ENCODE data around the gene LRP1B.

Gene LRP1B

GRCh38 chr2:141778315-141778835 lies 352.4 kb downstream of the LRP1B start:
- Histone ChIP-seq H3F3A (ENCODE audit: control insufficient read depth, insufficient read depth) (no peaks in the 10 kb centered on the region), H3K9me3 (ENCODE audit: control insufficient read depth, insufficient read depth, low read length) (no peaks in the 10 kb centered on the region), H3K9me2 (replicated peaks; ENCODE audit: control insufficient read depth, low read length) (no peaks in the 10 kb centered on the region), H3K4me1 (ENCODE audit: control insufficient read depth, low read length) (no peaks in the 10 kb centered on the region), H3K27ac (ENCODE audit: low read depth, low read length) (no peak overlapping the region), H3K4me3 (ENCODE audit: low read length) (no peak overlapping the region), H3K36me3 (ENCODE audit: control insufficient read depth, low read length) (no peaks in the 10 kb centered on the region), H3K27me3 (ENCODE audit: control insufficient read depth, low read length) (no peaks in the 10 kb centered on the region), H3K79me2 (ENCODE audit: control insufficient read depth, low read length) (no peaks in the 10 kb centered on the region), H4K20me1 (ENCODE audit: control insufficient read depth, insufficient read depth, low read depth, low read length) (no peaks in the 10 kb centered on the region), H3K4me2 (ENCODE audit: low read length) (no peak overlapping the region)
- TF ChIP-seq CTCF (IDR thresholded peaks at IDR 0.05; ENCODE audit: low read depth, low read length, poor library complexity, severe bottlenecking) (no peak), EZH2phosphoT487 (IDR thresholded peaks at IDR 0.05; ENCODE audit: borderline replicate concordance, low read length) (no peak)

- Histone ChIP-seq H4K20me1 (ENCODE audit: control insufficient read depth, insufficient read depth, low read depth, low read length) (no peaks in the 10 kb centered on the region), H3K9me2 (replicated peaks; ENCODE audit: control insufficient read depth, low read length) (no peaks in the 10 kb centered on the region), H3K4me2 (ENCODE audit: low read length) (no peak overlapping the region), H3K4me1 (ENCODE audit: control insufficient read depth, low read length) (no peaks in the 10 kb centered on the region), H3K9me3 (ENCODE audit: control insufficient read depth, insufficient read depth, low read length) (no peaks in the 10 kb centered on the region), H3K27me3 (ENCODE audit: control insufficient read depth, low read length) (no peaks in the 10 kb centered on the region), H3K79me2 (ENCODE audit: control insufficient read depth, low read length) (no peaks in the 10 kb centered on the region), H3K36me3 (ENCODE audit: control insufficient read depth, low read length) (no peaks in the 10 kb centered on the region), H3K27ac (ENCODE audit: low read depth, low read length) (no peak overlapping the region), H3F3A (ENCODE audit: control insufficient read depth, insufficient read depth) (no peaks in the 10 kb centered on the region), H3K4me3 (ENCODE audit: low read length) (no peak overlapping the region)
- TF ChIP-seq CTCF (IDR thresholded peaks at IDR 0.05; ENCODE audit: low read depth, low read length, poor library complexity, severe bottlenecking) (no peak), EZH2phosphoT487 (IDR thresholded peaks at IDR 0.05; ENCODE audit: borderline replicate concordance, low read length) (no peak)
Measured at GRCh38 chr2:141770530-141770929, 360.3 kb downstream of the LRP1B start.

- Histone ChIP-seq H4K20me1 (ENCODE audit: control insufficient read depth, insufficient read depth, low read depth, low read length) (no peaks in the 10 kb centered on the region), H3F3A (ENCODE audit: control insufficient read depth, insufficient read depth) (no peaks in the 10 kb centered on the region), H3K4me3 (ENCODE audit: low read length) (no peak overlapping the region), H3K79me2 (ENCODE audit: control insufficient read depth, low read length) (no peaks in the 10 kb centered on the region), H3K4me2 (ENCODE audit: low read length) (no peak overlapping the region), H3K27ac (ENCODE audit: low read depth, low read length) (no peak overlapping the region), H3K27me3 (ENCODE audit: control insufficient read depth, low read length) (no peaks in the 10 kb centered on the region), H3K36me3 (ENCODE audit: control insufficient read depth, low read length) (no peaks in the 10 kb centered on the region), H3K9me3 (ENCODE audit: control insufficient read depth, insufficient read depth, low read length) (no peaks in the 10 kb centered on the region), H3K4me1 (ENCODE audit: control insufficient read depth, low read length) (no peaks in the 10 kb centered on the region), H3K9me2 (replicated peaks; ENCODE audit: control insufficient read depth, low read length) (no peaks in the 10 kb centered on the region)
- TF ChIP-seq EZH2phosphoT487 (IDR thresholded peaks at IDR 0.05; ENCODE audit: borderline replicate concordance, low read length) (no peak), CTCF (IDR thresholded peaks at IDR 0.05; ENCODE audit: low read depth, low read length, poor library complexity, severe bottlenecking) (no peak)
Measured at GRCh38 chr2:141767691-141768090, 363.1 kb downstream of the LRP1B start.
